Panc1 (cell line): ENCODE measurements around the gene PYM1. TPM values are rescaled to one million over a fixed set of nuclear protein-coding genes. Genes with fewer than 3 reads are reported as not detected.

Experiments used
- ATAC-seq: fragments of 200-7000 bp; cut with Tn5 transposase; 2 replicates; pipeline ENCODE4 v1.9.1; 2020; ENCODE audit warnings: mild to moderate bottlenecking, moderate library complexity
- BruUV-seq: library from RNA; stranded (reverse); fragments of 400-500 nt; replicated peaks from 2 replicates; lab custom pipeline; 2021; lab: Mats Ljungman, UMichigan
- CTCF ChIA-PET: fragments of 300-600 bp; sonication (Branson Sonifier 250); formaldehyde crosslinking; loops from one replicate; lab custom pipeline; 2022; ENCODE audit warnings: antibody characterized with exemption; lab: Charles Lee
- POLR2A ChIA-PET: fragments of 300-600 bp; sonication (Branson Sonifier 250); formaldehyde crosslinking; loops from one replicate; lab custom pipeline; 2022; ENCODE audit warnings: antibody characterized with exemption; lab: Charles Lee
- DNase-seq: peaks from one replicate; pipeline ENCODE4 v3.0.0-alpha.2; 2010; ENCODE audit warnings: low read depth, low spot score
- H3K27ac ChIP-seq: 2 replicates; pipeline ENCODE4 v1.5.1; 2011; ENCODE audit warnings: mild to moderate bottlenecking, low read length, inconsistent platforms
- H3K27me3 ChIP-seq: fragments of 200-500 bp; sonication (Bioruptor generic); 2 replicates; pipeline ENCODE4 v1.6.0; 2014; ENCODE audit warnings: low read length, inconsistent platforms; ENCODE audit not compliant: control insufficient read depth, insufficient read depth
- H3K36me3 ChIP-seq: fragments of 200-500 bp; sonication (Bioruptor generic); 2 replicates; pipeline ENCODE4 v1.5.1; 2014; ENCODE audit warnings: inconsistent platforms, mild to moderate bottlenecking, low read length, moderate library complexity; ENCODE audit not compliant: control insufficient read depth, insufficient read depth
- H3K4me1 ChIP-seq: 2 replicates; pipeline ENCODE4 v1.5.1; 2011; ENCODE audit warnings: inconsistent platforms, mild to moderate bottlenecking, low read length, moderate library complexity; ENCODE audit not compliant: control insufficient read depth, insufficient read depth
- H3K4me3 ChIP-seq, 2 experiments: 2 replicates each; pipeline ENCODE4 v1.5.1; 2011 to 2012; ENCODE audit warnings: low read depth in 2 of 2, low read length in 2 of 2, mild to moderate bottlenecking in 2 of 2, inconsistent platforms in 1 of 2, moderate library complexity in 1 of 2
- H3K9me3 ChIP-seq: fragments of 200-500 bp; sonication (Bioruptor generic); 2 replicates; pipeline ENCODE4 v1.5.1; 2014; ENCODE audit warnings: low read depth, mild to moderate bottlenecking, inconsistent platforms, low read length, moderate library complexity; ENCODE audit not compliant: control insufficient read depth, insufficient read depth
- CTCF ChIP-seq: fragments of 450-650 bp; IDR thresholded peaks from 2 replicates; pipeline ENCODE4 v1.5.1; 2017; ENCODE audit warnings: mild to moderate bottlenecking
- POLR2AphosphoS5 ChIP-seq: IDR thresholded peaks from 2 replicates; pipeline ENCODE4 v1.6.1; 2012; ENCODE audit warnings: mild to moderate bottlenecking, low read depth, low read length, moderate library complexity
- REST ChIP-seq, 2 experiments: IDR thresholded peaks; 2 replicates each; pipeline ENCODE4 v1.6.1; 2011 to 2012; ENCODE audit warnings: low read depth in 2 of 2, control low read depth in 1 of 2, low read length in 1 of 2, mild to moderate bottlenecking in 1 of 2, moderate library complexity in 1 of 2; ENCODE audit not compliant: insufficient read depth in 1 of 2
- SIN3A ChIP-seq: IDR thresholded peaks from 2 replicates; pipeline ENCODE4 v1.6.1; 2012; ENCODE audit warnings: low read depth, mild to moderate bottlenecking, low read length, moderate library complexity, borderline replicate concordance; ENCODE audit not compliant: insufficient read depth
- TCF7L2 ChIP-seq: IDR thresholded peaks from 2 replicates; pipeline ENCODE4 v1.6.1; 2011; ENCODE audit warnings: mild to moderate bottlenecking, low read depth, low read length, inconsistent platforms
- in situ Hi-C: cut with HindIII; loops from 2 replicates; pipeline ENCODE4 v1.10.0; 2016; ENCODE audit warnings: low sequenced_read_pairs, low pct_unique_long_range_greater_than_20kb
- intact Hi-C: fragments of 100-400 bp; cut with micrococcal nuclease; formaldehyde crosslinking; loops from one replicate; pipeline ENCODE4 v1.10.0; 2022; ENCODE audit not compliant: unreplicated experiment
- total RNA-seq: library from RNA; stranded (reverse); gene quantifications from one replicate; pipeline ENCODE4 v1.2.1, GENCODE V29; 2021; ENCODE audit not compliant: unreplicated experiment

Gene PYM1
- total RNA-seq, 1 experiment from 2014 or later, result 32.2 TPM

- DNase-seq, result no peak
- Histone ChIP-seq H3K4me3 (no peak overlapping the region), H3K4me1 (peaks cover 13% of the 10 kb centered on the region), H3K27ac (no peak overlapping the region), H3K27me3 (no peaks in the 10 kb centered on the region), H3K9me3 (no peaks in the 10 kb centered on the region), H3K36me3 (peaks cover 7% of the 10 kb centered on the region; the same call in 1 of the 2 replicates)
- no peak for ATAC-seq
- intact Hi-C loops (no loop called here), in situ Hi-C loops (no loop called here)
- no TSS peak for BruUV-seq
- ChIA-PET CTCF (no interaction called here), POLR2A (no interaction called here)
- TF ChIP-seq CTCF, result no peak
- no peak for TF ChIP-seq REST (IDR thresholded peaks at IDR 0.05; ENCODE audit: insufficient read depth in 1 of 2, low read depth in 2 of 2, low read length in 1 of 2)
- no peak for TF ChIP-seq POLR2AphosphoS5
- no peak for TF ChIP-seq TCF7L2
- no peak for TF ChIP-seq SIN3A
Measured at GRCh38 chr12:55965240-55965639, 37.5 kb upstream of the PYM1 start.

GRCh38 chr12:55963760-55964159 lies 36.1 kb upstream of the PYM1 start:
- BruUV-seq, result no TSS peak
- no peaks in the 10 kb centered on the region for H3K27me3 ChIP-seq
- no peak for TF ChIP-seq TCF7L2
- no peak for TF ChIP-seq SIN3A
- no peak for TF ChIP-seq REST (IDR thresholded peaks at IDR 0.05; ENCODE audit: insufficient read depth in 1 of 2, low read depth in 2 of 2, low read length in 1 of 2)
- TF ChIP-seq POLR2AphosphoS5, result no peak
- TF ChIP-seq CTCF, result no peak
- no peak for ATAC-seq
- peaks cover 6% of the 10 kb centered on the region; the same call in 1 of the 2 replicates for H3K36me3 ChIP-seq
- POLR2A ChIA-PET, result no interaction called here
- intact Hi-C loops, result no loop called here
- H3K4me3 ChIP-seq, result no peak overlapping the region
- CTCF ChIA-PET, result no interaction called here
- DNase-seq, result no peak
- H3K4me1 ChIP-seq, result peaks cover 13% of the 10 kb centered on the region
- H3K27ac ChIP-seq, result no peak overlapping the region
- in situ Hi-C loops, result no loop called here
- no peaks in the 10 kb centered on the region for H3K9me3 ChIP-seq
